GDM1 (cell line): Measurements from ENCODE around the gene MAGEA3.
"Not testable (repeated sequence)": the region's sequence is repeated elsewhere in the genome, so short reads cannot be mapped to it uniquely, and the experiment has no call there.

Source experiments
- DNase-seq: peaks from one replicate; lab custom pipeline; 2025; lab: John Stamatoyannopoulos, UW

The MAGEA3 gene

DNA sequence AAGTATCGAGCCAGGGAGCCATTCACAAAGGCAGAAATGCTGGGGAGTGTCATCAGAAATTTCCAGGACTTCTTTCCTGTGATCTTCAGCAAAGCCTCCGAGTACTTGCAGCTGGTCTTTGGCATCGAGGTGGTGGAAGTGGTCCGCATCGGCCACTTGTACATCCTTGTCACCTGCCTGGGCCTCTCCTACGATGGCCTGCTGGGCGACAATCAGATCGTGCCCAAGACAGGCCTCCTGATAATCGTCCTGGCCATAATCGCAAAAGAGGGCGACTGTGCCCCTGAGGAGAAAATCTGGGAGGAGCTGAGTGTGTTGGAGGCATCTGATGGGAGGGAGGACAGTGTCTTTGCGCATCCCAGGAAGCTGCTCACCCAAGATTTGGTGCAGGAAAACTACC, 37.9 kb downstream of the MAGEA3 start:
- DNase-seq: not testable (repeated sequence)

GRCh38 chrX:152738560-152738959, 40.0 kb downstream of the MAGEA3 start:
- DNase-seq: no peak
